Activated CD4-positive, alpha-beta T cell treated with anti-CD3 and anti-CD28 coated beads, Interleukin-2, amount 50 U/mL, for 16 hours (primary cell): Measurements from ENCODE around the gene TTC32.

Experiments used
- DNase-seq: peaks from one replicate; pipeline ENCODE4 v3.0.0-alpha.2; 2020

The TTC32 gene

DNA sequence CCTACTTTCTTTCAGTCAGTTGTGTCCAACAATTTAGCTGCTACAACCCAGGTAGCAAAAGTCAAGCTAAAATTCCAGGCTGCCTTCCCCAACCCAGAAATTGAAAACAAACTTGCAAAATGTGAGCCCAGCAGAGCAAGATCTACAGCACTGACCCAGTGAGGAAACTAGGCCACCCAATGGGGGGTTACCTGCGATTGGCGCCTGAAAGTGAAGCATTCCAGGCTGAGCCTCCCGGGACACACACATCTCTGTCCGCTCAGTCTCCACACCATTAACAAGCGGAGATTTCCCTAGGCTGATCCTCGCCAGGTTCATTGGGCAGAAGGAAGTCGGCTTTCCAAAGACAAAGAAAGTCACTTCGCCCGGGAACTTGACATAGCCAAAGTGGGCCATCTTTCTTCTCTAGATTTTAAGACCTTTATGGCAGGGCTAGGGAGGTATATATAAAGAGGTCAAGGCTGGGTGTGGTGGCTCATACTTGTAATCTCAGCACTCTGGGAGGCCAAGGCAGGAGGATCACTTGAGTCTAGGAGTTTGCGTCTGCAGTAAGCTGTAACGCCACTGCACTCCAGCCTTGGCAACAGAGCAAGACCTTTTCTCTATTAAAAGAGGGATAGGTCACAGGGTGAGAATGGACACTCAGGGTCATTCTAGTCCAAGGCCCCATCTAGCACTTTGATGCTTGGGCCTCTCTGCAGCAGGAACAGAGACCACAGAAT is 53.6 kb downstream of the TTC32 start:
- DNase-seq, result no peak

DNA sequence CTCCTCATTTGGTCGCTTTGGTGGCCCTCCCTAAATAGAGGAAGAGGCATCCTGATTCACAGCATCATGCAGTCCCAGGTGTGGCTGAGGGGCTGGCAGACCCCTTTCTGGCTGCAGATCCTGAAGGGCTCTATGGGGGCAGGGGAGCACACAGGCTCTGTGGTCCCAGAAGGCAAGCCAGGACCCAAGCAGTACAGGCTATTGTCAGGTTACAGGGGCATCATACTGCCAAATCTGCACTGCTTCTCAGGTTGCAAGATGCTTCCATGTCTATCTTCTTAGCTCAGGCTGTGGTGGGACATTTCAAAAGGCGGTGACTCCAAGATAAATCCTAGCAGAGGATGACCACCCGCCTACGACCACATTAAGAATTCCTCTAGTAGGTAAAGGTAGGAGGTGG is 54.3 kb downstream of the TTC32 start:
- DNase-seq, result no peak
